CD4-positive, alpha-beta T cell treated with Interleukin-2 at 100 ng/mL for 4 hours (primary cell): ENCODE measurements around the gene TRO.
A peak's percentile ranks its signal among the peaks of the same experiment; 100 is the strongest.

ENCODE experiments used
- DNase-seq: peaks from one replicate; pipeline ENCODE4 v3.0.0-alpha.2; 2020; ENCODE audit warnings: low spot score

Gene TRO

DNA sequence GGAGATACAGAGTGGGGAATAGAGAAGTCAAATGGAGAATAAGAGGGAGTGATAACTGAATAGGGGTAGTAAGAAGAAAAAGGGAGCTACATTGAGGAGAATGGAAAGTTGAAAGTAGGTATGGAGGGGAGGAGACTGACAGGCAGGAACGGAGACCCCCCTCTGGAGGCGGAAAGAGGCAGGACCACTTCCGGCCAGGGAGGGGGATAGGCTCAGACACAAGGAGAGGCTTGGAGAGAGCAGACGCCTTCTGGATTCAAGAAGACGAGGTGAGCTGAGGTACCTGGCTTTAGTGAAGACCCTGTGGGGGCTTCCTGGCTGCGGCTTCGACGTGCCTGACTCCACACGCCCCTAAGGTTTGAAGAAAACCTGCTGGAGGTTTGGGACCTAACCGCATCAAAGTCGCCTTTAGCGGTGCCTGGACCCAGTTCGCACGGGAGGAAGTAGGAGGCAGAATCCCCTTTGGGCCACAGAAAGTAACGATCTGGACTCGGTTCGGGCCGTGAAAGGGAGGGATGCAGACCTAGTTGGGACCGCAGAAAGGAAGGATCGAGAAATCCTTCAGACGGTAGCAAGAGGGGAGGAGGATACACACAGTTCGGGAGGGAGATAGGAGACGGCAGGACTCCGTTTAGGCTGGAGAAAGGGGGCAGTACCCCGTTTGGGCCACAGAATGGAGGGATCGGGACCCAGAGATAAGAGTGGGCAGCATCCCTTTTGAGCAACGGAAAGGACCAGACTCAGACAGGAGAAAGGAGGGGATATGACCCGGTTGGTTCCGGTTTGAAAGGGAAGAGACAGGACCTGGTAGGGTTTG, at the start of gene TRO:
TRO (plus strand) TSS at position 215 of the 817 bp plus-strand sequence. CDS start 1,423 bp downstream, outside the sequence.
- no peak for DNase-seq

DNA sequence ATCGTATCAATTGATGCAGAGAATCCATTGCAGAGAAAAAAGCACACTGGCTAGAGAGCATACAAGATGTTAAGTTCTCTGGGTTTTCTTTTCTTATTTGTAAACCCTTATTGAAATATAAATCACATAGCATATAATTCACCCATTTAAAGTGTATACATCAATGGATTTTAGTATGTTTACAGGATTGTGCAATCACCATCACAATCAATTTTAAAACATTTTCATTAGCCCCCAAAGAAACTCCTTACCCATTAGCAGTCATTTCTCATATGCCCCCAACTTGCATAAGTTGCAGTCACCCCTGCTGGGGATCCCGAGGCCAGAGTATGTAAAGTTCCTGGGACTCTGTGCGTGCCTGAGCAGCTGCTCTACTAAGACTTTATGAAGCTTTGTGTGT, 34.9 kb upstream of the TRO start:
- DNase-seq: no peak

GRCh38 chrX:54891573-54891972, 29.1 kb upstream of the TRO start:
- DNase-seq: peak; percentile 48

GRCh38 chrX:54894159-54894558, 26.5 kb upstream of the TRO start:
- no peak for DNase-seq

DNA sequence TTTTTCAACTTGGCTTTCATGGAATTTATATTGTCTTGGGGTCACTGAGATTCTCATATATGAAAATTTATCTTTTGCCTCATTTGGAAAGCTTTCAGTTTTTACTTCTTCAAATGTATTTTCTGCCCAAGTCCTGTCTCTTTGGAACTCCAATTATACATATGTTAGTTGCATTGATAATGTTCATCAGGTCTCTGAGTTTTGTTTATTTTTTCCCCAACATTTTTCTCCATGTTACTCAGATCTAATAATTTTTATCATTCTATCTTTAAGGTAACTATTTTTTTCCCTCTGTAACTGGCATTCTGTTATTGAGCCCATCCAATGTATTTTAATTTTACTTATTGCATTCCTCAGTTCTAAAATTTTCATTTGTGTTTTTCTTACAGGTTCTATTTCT, 10.7 kb upstream of the TRO start:
- DNase-seq: no peak

- peak; percentile 35 for DNase-seq
These were observed 900 bp downstream of the TRO start for GRCh38 chrX:54921427-54922021.

DNA sequence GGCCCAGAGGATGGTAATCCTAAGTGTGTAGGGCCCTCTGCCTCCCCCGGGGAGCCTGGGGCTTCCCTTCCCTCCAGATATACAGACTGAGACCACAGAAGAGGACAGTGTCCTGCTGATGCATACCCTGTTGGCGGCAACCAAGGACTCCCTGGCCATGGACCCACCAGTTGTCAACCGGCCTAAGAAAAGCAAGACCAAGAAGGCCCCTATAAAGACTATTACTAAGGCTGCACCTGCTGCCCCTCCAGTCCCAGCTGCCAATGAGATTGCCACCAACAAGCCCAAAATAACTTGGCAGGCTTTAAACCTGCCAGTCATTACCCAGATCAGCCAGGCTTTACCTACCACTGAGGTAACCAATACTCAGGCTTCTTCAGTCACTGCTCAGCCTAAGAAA, 1.9 kb downstream of the TRO start:
- DNase-seq: no peak

- no peak for DNase-seq
These were observed 2.8 kb downstream of the TRO start for GRCh38 chrX:54923376-54923775.

DNA sequence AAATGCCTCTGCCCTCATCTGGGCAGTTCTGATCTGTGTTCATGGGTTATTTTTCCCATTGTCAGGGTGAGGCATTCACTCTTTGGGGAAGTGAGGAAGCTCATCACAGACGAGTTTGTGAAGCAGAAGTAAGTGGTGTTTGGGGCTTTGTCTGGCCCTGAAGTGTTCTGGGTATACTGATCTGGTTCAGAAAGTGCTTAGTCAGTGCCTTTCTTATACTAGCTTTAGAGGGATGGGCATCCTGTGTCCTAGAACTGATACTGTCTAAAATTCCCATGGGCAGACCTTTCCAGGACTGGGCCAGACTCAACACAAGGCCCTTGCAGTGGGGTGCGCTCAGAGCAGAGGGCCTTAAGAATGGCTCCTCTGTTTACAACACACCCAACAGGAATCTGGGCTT, 6.4 kb downstream of the TRO start:
- no peak for DNase-seq

GRCh38 chrX:54928876-54929275, 8.3 kb downstream of the TRO start:
- no peak for DNase-seq

- DNase-seq: no peak
These were observed 9.8 kb downstream of the TRO start for GRCh38 chrX:54930291-54931049.

DNA sequence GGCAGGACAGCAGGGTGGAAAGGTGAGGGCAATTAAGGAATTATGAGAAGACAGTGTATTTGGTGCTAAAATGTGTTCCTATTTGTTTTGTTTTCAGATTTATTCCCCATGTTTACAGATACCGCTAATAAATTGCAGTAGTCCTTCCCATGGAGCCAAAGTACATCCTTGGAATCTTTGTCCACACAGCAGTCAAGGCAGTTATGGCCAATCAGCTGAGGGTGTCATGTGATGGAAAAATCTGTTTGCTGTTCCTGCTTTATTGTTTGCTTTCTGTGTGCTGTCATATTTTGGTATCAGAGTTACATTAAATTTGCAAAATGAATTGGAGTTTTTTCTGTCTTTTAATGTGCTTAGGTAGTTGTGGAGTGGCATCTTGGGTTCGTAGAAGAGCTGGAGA, 10.5 kb downstream of the TRO start:
- DNase-seq: no peak

- no peak for DNase-seq
These were observed 12.7 kb downstream of the TRO start for GRCh38 chrX:54933150-54933826.

DNA sequence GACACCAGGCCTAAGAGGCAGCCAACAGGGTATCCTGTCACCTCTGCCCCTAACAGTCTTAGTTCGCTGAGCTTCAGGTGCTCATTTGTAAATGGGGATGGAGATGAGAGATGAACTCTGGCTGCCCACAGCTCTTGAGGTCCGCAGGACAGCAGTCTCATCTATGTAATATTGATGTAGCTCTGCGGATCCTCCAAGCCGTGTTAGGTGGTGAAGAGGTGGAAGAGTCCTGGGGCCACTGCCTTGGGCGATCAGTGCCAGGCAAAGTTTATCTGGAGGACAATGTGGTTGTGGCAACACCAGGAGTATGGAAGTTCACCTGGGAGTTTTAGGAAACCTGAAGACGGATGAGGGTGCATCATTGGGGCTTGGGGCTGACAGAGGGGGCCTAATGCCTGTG, 13.4 kb downstream of the TRO start:
- DNase-seq: no peak

GRCh38 chrX:54934890-54935289, 14.3 kb downstream of the TRO start:
- no peak for DNase-seq

DNA sequence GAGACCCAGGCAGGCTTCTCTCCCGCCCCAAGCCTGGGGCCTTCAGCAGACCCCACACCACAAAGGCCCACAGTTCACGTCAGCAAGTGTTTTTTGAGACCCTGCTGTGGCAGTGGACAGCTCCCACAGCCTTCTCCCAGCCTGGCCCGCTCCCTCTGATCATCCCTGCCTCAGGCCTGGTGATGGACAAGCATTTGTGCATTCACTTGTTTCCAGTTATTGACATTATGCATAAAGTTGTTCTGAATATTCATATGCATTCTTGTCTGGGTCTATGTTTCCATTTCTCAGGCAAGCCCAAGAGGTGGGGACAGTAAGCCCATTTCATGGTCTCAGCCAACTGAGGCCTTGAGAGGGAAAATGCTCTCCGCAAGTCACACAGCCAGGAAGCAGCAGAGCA, 14.7 kb downstream of the TRO start:
- DNase-seq: no peak

DNA sequence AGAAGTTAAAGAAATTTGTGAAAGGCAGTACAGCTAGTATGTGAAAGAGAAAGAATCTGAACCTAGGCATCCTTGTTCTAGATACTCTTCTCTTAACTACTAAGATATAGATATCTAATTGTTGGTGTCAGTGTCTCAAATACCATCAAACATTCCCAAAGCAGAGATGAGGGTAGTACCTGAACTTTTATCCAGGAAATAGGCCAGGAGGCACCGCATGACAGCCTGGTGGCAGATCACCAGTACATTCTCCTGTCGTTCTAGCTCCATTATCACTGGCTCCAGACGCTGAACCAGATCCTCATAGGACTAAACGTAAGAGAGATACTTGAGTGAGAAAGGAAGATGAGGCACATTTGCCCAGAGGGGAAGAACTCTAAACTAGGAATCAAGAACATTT, 16.8 kb downstream of the TRO start:
- no peak for DNase-seq

DNA sequence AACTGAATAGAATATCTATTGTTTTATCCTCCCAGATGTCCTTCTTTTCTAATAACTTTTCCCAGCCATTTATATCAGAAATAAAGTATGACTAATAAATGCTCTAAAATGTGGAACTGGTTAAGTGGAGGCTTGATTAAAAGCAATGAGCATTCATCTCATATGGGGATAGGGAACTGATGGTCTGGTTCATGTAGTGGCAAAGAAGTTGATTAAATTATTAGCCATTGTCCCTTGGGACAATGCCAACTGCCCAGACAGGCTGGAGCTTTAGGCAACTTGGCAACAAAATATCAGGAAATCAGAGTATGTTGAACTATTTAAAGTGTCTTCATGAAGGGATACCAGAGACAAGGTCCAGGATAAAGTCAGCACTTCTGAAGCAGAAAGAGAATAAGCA, 24.2 kb downstream of the TRO start:
- no peak for DNase-seq

- no peak for DNase-seq
These were observed 24.6 kb downstream of the TRO start for GRCh38 chrX:54945224-54945623.

- DNase-seq: no peak
These were observed 30.2 kb downstream of the TRO start for GRCh38 chrX:54950730-54951375.

DNA sequence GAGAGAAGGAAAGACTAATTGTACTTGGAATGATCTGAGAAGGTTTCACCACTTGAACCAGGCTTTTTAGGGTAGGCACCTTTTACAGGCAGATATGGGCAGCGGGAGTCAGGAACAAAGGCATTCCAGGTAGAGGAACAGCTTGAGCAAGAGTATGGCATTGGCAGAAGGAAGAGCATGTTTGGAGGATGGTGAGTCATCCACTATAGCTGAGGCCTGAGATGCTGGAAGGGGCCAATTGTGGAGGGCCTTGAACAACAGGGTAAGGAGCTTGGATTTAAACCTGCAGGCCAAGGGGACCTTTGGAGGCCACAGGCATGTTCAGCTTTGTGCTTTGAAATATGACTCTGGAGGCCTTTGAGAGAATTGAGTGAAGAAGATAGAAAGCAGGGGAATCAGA, 41.1 kb downstream of the TRO start:
- no peak for DNase-seq
